ENCODE data around the gene P3H2.

DNA sequence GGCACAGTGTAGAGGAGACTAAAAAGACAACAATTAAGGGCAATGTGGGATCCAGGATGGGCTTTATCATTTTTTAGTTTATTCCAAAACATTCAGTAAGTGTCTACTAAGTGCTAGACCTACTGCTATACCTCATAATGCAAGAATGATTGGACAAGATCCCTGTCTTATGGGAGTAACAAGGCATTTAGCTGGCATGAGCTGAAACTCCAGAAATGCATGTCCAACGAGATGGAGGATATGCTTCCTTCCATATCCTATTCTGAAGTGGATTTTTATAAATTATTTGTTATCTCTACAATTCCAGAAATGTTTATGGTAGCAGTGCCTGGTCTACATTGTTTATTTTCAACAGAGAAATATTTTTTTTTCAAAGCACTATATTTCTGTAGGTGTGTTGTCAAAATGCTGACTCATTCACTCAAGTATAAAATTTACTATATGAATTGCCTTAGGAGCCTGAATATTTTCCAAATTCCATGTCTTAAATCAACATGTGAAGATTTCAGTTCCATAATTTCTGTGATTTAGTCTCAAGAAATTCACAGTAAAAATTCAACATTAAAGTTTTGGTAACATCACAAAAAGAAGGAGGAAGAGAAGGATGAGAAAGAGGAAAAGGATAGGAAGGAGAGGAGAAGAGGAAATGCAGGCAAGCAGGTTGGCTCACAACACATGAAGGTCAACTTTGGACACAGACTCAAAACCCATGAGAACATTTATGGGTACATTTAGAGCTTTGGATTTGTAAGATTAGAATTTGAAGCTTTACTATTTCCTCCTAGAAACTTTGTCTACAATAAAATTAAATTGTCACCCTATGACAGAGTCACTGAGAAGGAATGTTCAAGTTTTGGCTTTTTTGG is 88.6 kb downstream of the P3H2 start:
- TF ChIP-seq CTCF (IDR thresholded peaks at IDR 0.05) (no peak), POLR2A (IDR thresholded peaks at IDR 0.05) (no peak)
